SU-DHL-6 (cell line): ENCODE results near the gene NAV2.

Experiments used
- EZH2phosphoT487 ChIP-seq: fragments of 200-600 bp; sonication (generic), shearing (Covaris generic); conservative IDR thresholded peaks from 2 replicates; pipeline ENCODE4 v1.6.1; 2018; ENCODE audit warnings: mild to moderate bottlenecking, antibody characterized with exemption, low read length, moderate library complexity, mixed read lengths
- TF ChIP-seq, protein P1 (sequence below): fragments of 200-600 bp; sonication (generic); IDR thresholded peaks from one replicate; pipeline ENCODE4 v1.5.1; 2017; ENCODE audit warnings: antibody characterized with exemption, mild to moderate bottlenecking, low read length, moderate library complexity; ENCODE audit not compliant: insufficient read depth, poor library complexity, severe bottlenecking

DNA sequence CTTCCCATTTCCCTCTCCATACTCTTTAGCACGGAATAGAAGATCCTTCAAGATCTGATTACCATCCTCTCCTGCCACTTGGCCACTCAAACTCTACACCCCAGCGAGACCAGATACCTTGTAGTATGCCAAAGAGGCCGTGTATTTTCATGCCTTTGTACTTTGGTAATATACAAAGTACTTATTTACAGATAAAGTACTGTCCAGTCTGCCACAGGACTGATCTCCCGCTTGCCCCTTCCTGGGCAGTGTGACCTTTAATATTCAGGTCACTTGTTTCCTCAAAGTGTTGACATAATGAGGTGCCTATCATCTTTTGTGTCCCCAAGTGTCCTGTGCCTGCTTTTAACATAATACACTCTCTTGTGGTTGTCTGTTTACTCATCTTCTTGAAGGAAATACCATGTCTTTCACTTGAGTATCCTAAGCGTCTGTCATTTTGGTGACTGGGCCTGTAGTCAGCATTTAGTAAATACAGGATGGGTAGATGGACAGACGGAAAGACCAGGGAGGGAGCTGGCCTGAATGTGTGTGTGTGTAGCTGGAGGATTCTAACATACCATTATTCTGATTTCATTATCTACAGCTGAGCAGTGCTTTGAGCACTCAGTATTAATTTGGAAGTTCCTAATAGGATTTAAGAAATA is 137.4 kb downstream of the NAV2 start:
- TF ChIP-seq, protein P1, sequence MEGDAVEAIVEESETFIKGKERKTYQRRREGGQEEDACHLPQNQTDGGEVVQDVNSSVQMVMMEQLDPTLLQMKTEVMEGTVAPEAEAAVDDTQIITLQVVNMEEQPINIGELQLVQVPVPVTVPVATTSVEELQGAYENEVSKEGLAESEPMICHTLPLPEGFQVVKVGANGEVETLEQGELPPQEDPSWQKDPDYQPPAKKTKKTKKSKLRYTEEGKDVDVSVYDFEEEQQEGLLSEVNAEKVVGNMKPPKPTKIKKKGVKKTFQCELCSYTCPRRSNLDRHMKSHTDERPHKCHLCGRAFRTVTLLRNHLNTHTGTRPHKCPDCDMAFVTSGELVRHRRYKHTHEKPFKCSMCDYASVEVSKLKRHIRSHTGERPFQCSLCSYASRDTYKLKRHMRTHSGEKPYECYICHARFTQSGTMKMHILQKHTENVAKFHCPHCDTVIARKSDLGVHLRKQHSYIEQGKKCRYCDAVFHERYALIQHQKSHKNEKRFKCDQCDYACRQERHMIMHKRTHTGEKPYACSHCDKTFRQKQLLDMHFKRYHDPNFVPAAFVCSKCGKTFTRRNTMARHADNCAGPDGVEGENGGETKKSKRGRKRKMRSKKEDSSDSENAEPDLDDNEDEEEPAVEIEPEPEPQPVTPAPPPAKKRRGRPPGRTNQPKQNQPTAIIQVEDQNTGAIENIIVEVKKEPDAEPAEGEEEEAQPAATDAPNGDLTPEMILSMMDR: no peak
- no peak for TF ChIP-seq EZH2phosphoT487
